ENCODE data around the gene CDK17. TPM values are rescaled to one million over a fixed set of nuclear protein-coding genes. Genes with fewer than 3 reads are reported as not detected.
A peak's percentile ranks its signal among the peaks of the same experiment; 100 is the strongest.

Gene CDK17
- total RNA-seq, 1 experiment from 2014 or later: 25.8 TPM

DNA sequence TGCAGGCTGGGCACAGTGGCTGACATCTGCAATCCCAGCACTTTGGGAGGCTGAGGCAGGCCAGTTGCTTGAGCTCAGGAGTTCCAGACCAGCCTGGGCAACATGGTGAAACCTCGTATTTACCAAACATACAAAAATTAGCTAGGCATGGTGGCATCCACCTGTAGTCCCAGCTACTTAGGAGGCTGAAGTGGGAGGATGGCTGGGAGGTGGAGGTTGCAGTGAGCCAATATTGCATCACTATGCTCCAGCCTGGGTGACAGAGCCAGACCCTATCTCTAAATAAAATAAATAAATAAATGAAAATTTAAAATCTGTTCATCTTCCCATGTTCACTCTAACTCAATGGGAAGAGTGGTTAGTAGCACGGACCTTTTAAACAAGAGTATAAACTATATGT, 134.8 kb downstream of the CDK17 start:
- no peak for DNase-seq (ENCODE audit: low read depth)

DNA sequence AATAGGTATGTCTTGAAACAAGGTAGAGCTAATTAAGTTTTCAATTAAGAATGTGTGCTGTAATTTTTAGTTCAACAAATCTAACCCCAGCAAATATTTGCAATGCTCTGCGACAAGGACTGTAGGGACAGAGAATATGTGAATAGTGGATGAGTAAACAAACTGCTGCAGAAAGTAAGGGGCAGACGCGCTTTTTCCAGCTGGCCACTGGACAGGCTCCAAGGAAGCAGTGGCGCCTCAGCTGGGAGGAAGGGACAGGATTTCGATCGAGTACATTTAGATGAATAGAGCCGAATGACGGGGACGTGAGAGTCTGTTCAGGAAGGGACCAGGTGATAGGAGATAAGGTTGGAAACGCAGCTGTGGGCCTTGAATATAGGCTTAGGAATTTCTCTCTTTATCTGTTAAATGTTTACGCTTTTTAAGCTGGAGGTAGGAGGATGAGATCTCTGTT, 136.8 kb downstream of the CDK17 start:
- no peak for DNase-seq (ENCODE audit: low read depth)

DNA sequence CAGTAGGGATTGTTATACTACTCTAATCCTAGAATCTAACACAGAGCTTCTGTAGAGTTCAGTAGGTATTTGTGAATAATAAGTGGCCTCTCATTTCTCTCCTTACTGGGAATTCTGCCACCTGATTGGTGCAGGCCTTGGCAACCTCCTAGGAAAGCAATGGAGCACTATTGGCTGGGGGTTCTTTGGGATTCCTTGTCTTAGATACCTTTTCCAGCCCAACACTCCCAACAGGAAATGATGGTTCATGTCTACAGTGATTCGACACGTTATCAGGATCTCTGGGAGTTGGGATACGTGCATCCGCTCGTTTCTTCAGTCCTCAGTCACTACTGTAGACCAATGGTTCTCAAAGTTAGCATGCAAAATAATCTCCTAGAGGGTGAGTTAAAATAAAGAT, 138.7 kb downstream of the CDK17 start:
- DNase-seq (ENCODE audit: low read depth): no peak

DNA sequence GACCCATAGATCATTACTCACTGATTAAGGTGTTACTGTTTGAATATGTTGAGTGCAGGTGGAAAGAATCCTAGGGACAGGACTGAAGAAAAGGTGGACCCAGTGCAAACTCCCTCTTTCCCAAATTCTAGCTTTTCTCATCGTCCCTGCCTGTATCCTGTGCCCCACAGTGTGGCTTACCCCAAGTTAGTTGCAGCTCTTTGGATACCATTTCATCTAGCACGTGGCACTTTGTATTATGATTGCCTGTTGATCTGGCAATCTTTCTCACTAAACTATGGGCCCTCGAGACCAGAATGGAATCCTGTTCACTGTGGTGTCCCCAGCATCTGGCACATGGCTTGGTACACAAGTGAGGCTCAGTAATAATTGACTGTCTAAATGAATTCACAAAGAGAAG, 139.6 kb downstream of the CDK17 start:
- no peak for DNase-seq (ENCODE audit: low read depth)

DNA sequence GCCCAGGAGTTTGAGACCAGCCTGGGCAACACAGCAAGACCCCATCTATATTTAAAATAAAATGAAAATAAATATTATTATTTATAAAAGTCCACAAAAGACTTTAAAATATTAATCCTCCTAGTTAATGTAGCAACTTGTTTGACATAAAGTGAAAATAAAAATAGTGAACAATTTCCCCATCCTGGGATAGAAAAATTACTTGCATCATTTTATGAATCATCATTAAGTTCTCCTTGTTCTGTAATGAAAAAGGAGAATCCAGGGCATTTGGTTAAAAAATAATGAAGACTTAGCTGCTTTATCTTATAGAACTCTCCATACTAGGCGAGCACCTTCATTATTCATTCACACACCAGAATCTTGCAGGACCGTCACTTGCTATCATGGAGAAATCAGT, 140.0 kb downstream of the CDK17 start:
- no peak for DNase-seq (ENCODE audit: low read depth)

DNA sequence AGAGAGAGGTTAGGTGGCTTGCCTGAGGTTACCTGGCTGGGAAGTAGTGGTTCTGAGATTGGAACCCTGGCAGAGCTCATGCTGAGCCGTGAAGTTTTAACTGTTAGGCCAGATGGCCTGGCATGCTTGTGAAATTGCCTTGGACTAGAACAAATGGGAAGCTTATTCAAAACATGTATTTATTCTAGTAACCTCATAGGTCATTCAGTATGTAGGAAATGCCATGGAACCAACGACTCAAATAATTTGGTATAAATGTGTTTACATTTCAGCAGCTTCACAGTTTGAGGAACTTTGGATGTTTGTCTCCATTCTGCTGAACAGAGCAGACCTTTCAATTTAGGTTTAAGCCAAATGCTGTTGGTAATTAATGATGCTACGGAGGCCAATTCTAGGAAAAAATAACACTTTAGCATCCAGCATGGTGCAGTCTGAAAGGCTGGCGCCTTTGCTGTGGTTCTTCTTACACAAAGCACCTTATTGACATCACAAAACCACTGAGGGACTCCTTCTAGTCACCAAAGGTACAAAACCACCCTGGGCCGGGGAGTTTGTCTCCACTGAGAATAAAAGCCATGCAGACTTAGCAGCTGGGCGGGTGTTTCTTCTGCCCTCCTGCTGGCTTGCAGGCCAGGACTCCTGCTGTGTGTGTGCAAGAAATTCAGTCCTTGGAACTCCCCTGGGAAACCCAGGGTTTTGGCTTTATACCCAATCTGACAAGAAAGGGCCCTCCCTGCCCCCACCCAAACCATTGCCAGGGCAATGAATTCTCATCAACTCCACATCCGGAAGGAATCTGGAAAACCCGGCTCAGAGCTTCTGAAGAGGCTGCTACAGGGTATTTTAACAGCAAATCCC, 141.9 kb downstream of the CDK17 start:
- DNase-seq (ENCODE audit: low read depth): peak; percentile 35

DNA sequence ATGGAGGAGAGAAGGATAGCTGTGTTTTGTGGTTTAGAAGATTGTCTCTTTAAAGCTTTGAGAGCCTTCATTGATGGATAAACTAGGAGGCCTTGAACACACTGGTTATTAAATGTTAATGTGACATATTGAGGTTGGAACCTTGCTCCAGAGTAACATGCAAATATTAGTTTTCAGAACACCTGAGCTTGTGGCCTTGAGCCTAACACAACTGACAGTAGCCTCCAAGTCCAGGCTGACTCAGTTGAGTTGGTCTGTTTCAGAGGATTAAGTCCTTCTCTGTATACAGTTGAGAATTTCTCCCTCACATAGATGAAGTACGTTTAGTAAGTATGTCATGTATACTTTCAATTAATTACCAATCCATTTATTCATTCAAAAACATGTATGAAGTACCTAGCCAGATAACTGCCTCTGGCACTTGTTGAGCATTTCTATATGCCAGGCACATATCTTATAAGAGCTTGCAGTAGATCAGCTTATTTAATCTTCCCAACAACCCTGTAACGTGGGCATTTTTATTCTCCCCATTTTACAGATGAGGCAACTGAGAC, 142.6 kb downstream of the CDK17 start:
- no peak for DNase-seq (ENCODE audit: low read depth)

DNA sequence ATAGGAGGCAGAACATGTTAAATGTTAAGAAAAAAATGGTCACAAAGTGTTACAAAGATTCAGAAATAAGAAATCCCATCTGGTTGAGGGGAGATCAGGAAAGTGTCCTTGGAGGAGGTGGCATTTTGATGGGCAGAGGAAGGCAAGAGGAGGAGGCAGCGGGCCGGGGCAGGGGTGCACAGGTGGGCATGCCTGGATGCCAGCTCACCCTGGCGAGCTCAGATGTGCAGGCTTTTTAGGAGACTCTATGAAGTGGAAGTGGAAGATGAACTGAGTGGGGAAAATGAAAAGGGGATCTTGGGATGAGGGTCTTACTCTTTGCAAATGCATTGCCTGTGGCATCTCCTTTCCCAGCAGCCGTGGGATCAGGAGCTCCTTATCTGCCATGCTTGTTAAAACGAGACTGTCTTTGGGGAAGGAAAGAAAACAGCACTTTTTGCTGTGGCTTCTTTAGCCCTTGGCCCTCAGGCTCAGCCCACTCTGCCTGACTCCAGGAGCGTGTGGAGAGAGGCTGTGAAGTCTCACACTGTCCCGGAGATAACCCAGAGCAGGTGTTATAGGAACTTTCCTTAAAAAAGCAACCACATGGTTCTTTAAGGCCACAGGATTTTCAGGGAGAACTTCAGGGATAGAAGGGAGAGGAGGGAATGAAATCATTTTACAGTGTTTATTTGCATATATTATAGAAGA, 143.4 kb downstream of the CDK17 start:
- no peak for DNase-seq (ENCODE audit: low read depth)

DNA sequence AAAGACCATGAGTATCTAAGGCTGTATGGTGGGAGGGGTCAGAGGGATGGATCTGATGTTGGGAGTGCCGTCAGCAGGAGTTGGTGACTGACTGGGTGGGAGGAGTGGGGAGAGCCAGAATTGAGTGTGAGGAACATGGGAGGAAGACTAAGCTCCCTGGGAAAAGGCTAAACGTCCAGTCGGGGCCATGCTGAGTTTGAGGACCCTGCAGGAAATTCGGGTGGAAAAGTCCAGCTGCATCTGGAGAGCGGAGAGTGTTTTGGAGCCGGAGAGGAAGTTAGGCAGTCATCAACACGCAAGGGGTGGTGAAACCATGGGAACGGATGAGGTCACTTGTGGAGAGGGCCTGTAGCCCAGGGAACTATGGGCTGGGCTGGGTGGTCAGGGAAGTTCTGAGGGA, 145.2 kb downstream of the CDK17 start:
- peak; percentile 15 for DNase-seq (ENCODE audit: low read depth)

DNA sequence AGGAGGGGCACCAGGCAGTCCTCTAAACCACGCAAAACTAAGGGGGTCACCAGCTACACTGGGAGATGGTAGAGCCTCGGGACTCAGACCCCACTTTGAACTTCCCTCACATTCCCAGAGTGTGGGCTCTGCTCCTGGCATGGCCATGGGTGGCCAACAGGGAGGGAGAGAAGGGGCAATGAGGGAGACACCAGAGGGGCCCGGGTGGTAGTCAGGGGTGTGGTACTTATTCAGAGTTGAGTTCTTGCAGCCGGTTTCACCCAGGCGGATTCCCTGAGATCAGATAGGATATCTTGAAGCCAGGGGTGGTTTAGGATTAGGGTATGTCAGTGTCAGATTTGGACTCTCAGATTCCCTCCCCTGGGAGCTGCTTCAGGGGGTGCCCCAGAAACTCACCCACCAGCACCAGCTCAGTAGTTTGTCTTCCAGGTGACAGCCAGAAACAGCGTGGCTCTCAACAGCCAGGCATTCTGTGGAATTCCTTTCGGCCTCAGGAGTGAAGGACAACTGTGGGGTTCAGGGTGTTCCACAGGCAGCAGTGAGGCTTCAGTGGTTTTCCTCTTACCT, 150.0 kb downstream of the CDK17 start:
- DNase-seq (ENCODE audit: low read depth): no peak

DNA sequence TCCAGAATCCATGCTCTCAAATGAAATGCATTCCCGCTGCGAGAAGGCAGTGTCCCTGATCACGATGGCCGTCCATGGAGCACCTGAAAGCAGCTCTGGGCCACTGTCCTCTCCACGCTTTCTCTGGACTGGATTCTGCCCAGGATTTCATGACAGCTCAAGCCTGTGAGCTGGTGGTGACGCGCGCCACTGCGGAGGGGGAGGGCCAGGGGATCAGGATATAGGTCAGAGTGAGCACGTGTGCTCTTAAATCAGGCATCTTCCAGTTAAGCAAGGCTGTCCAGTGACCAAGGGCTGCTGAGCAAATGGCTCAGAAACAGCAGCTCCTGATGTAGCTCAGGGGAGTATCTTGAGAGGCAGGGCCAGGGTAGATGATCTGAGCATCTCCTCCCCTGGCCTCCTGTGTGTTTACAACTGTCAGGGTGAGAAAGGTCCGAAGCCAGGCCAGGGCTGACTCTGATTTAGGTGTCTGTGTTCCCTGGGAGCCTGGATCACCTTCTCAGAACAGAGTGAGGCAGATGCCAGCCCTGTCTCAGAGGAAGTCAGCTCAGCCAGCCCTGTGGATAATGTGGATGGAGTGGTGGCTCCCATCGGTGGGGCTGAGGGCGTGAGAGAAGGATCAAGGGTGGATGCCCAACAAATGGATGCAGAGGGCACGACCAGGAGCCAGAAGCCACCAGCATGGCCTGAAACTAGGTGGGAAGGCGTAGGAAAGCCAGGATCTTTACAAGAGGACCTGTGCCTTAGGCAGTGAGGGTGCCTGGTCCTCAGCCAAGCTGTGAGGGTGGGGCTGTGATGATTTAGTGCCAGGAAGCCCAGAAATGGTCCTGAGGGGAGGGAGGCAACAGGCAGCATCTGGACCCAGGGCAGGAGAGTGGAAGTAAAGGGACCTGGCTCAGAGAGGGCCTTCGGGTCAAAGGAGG, 150.8 kb downstream of the CDK17 start:
- DNase-seq (ENCODE audit: low read depth): no peak

DNA sequence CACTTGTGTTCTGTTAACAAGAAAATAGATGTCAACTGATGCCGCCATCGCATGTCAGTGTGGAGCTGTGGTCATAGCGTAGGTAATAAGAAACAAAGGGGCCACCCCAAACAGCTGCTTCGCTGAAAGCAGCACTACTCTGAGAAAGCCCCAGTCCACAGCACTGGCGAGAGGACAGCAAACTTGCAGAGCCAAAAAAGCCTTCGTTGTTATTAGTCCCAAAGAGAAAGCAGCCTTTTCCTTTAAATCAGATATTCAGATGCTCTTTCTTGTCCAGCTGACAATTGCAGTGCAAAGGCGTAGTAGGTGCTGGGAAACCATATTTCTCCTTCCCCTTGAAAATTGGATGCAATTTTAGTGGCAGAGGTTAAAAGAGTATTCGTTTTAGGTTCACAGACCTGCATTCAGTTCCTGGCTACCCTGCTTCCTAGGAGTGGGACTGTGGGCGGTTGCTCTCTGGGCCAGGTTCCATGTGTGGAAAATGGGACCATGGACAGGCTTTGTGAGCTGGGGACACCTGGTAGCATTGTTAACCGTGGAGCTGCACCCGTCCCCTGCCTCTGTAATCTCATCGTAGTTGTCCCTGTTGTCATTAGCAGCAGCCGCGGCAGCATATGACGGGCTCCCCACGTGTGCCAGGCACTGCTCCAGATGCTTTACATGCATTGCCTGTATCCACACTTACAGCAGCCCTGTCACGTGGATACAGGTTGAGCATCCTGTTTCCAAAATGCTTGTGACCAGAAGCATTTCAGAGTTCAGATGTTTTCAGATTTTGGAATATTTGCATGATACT, 151.9 kb downstream of the CDK17 start:
- no peak for DNase-seq (ENCODE audit: low read depth)

DNA sequence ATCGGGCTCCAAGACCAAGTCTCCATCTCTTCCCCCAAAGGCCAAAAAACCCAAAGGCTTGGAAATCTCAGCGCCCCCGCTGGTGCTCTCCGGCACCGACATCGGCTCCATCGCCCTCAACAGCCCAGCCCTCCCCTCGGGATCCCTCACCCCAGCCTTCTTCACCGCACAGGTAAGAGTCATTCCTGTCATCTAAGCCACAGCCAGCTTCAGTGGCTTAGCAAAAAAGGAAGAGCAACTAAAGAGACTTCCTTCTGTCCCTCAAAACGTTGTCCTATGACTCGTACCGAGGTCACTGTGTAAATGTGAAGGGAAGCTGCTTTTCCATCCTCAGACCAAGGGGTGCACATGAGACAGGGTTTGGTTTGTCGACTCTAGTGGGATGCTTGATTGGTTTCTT, 152.7 kb downstream of the CDK17 start:
- peak; percentile 68 for DNase-seq (ENCODE audit: low read depth)

DNA sequence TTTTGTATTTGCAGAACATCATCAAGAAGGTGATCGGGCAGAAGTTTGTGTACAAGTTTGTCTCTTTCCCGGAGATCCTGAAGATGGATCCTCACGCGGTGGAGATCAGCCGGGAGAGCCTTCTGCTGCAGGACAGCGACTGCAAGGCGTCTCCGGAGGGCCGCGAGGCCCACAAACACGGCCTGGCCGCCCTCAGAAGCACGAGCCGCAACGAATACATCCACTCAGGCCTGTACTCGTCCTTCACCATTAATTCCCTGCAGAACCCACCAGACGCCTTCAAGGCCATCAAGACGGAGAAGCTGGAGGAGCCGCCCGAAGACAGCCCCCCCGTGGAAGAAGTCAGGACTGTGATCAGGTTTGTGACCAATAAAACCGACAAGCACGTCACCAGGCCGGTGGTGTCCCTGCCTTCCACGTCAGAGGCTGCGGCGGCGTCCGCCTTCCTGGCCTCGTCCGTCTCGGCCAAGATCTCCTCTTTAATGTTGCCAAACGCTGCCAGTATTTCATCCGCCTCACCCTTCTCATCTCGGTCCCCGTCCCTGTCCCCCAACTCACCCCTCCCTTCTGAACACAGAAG, 153.2 kb downstream of the CDK17 start:
- no peak for DNase-seq (ENCODE audit: low read depth)

DNA sequence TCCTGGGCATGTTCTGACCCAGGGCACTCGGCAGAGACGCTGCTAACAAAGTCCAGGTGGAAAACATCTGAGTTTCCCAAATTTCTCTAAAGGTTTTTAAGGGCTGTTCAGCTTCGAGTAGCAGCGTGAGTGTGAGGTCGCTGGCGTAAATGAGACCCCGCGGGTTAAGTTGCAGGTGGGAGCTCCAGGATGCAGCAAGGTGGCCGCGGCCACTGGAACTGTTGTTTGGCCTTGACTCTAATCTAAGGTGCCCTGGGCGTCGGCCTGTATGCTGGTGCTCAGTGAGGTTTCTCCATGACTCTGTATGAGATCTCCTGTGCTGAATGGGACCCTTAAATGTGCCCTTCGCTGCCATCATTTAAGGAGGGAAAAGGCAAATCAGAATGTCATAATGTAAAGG, 155.4 kb downstream of the CDK17 start:
- DNase-seq (ENCODE audit: low read depth): no peak

DNA sequence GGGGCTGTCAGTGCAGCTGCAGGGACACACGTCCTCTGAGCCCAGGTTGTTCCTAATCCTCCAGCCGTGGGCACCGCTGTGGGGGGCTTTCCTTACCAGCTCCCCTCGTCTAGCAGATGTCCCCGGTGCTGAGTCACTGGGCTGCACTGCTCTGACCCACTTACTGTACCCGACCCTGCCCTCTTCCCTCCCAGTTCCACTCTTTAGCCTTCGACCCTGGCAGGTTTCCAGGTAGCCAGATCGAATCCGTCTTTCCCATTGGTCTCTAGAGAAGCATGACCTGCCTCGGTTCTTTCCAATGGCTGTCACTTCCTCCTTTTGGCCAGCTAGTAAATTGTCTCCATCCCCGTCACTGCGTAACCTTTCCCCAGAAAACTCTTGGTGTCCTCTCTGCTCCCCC, 157.6 kb downstream of the CDK17 start:
- no peak for DNase-seq (ENCODE audit: low read depth)

DNA sequence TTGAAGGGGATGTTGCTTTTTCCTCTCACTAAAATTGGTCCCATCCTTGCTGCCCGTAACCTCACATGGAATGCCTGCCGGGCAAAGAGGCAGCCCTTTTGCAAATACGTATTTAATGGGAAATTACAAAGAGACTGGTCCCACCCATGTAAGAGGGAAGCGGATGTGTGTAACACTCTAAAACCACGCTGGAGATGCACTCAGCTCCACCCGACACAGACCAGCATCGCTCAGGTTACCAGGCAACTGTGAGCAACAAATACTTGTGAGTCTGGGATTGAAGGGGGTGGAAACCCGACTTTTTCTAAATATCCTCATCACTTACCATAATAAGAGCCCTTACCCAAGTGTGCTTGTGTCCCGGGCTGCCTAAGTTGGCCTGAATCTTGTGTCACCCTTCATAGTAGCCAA, 158.4 kb downstream of the CDK17 start:
- peak; percentile 39 for DNase-seq (ENCODE audit: low read depth)

DNA sequence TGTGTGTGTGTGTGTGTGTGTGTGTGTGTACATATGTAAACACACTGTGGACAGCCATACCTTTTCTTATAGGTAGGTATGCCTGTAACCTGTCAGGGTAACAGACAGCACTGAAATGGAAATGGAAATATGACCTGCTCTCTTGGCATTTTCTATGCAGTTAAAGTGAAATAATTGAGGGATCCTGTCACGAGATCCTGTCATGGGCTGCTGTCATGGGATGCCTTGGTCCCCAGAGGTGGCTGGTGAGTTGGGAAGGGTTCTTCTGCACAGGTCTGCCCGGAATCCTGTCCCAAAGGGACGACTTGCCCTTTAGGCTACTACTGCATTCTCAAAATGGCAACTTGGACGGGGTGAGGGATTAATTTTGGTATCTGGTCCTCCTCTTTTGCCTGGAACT, 158.8 kb downstream of the CDK17 start:
- no peak for DNase-seq (ENCODE audit: low read depth)

DNA sequence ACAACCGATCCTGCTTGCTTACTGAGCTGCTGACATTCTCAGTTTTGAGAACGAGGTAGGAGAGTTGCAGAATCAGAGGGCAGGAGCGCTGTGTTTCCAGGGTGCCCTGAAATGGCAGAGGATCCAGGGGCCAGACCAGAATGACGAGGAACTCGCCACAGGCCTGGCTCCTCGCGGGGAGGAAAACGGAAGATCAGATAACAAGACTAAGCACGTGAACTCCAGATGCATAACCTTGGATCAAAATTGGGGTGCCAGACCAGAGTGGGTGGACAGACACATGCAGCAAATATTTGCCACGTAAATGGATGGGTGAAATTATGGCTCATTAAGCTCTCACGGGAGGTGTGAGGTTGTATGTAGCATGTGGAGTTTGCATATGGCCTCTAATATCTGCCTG, 159.6 kb downstream of the CDK17 start:
- DNase-seq (ENCODE audit: low read depth): no peak

Measured in M059J (cell line).